ENCODE results near the gene ZNF557. TPM values are rescaled to one million over a fixed set of nuclear protein-coding genes. Genes with fewer than 3 reads are reported as not detected.
"Not testable (repeated sequence)": the region's sequence is repeated elsewhere in the genome, so short reads cannot be mapped to it uniquely, and the experiment has no call there.

ZNF557 gene
- total and polyA plus RNA-seq, 10 of the 15 experiments (the other 5 are each of a cell fraction or from before 2014, with no cell fraction given): 3.9 to 12.1 (median 9.0) TPM

- BruUV-seq (replicated peaks); H4K20me1 ChIP-seq (ENCODE audit: control insufficient read depth, insufficient read depth); FAIRE-seq; H3K9me3 ChIP-seq (replicated peaks; ENCODE audit: control insufficient read depth, insufficient read depth, low read length); POLR2A ChIA-PET; in situ Hi-C loops (cut with MboI); H3K4me2 ChIP-seq (ENCODE audit: control insufficient read depth, insufficient read depth); H3K27ac ChIP-seq (ENCODE audit: control insufficient read depth, insufficient read depth); RAD21 ChIA-PET (ENCODE audit: unreplicated experiment); H3K4me3 ChIP-seq; DNase-seq (ENCODE audit: low read depth, low spot score); SMC1A ChIA-PET (ENCODE audit: uncharacterized antibody, unreplicated experiment); H3K4me1 ChIP-seq (ENCODE audit: control insufficient read depth, insufficient read depth, low read length); H3K36me3 ChIP-seq (ENCODE audit: control insufficient read depth in 2 of 2, insufficient read depth in 2 of 2, low read length in 1 of 2); H2AFZ ChIP-seq (ENCODE audit: control insufficient read depth, low read depth, low read length); H3K9ac ChIP-seq (ENCODE audit: control insufficient read depth, insufficient read depth, low read length); intact Hi-C loops (cut with micrococcal nuclease; ENCODE audit: unreplicated experiment); H3K79me2 ChIP-seq (ENCODE audit: control insufficient read depth, insufficient read depth, low read length); CTCF ChIA-PET; ATAC-seq; H3K27me3 ChIP-seq (replicated peaks in 1 of 2; ENCODE audit: control insufficient read depth in 2 of 2, insufficient read depth in 2 of 2, low read length in 1 of 2): not testable (repeated sequence)
- WGBS (ENCODE audit: insufficient coverage, insufficient replicate concordance, low lambda C conversion rate, missing lambda C conversion rate): no CpG with 5 or more reads among the region's 1 CpG
These were observed 40.7 kb upstream of the ZNF557 start for GRCh38 chr19:7028790-7029189.

GRCh38 chr19:7030278-7030677, 39.2 kb upstream of the ZNF557 start, which contains the start of gene MBD3L5:
MBD3L5 (plus strand) TSS chr19:7030578; CDS start chr19:7030612, 34 bp downstream.
- no CpG with 5 or more reads among the region's 9 CpGs for WGBS (ENCODE audit: insufficient coverage, insufficient replicate concordance, low lambda C conversion rate, missing lambda C conversion rate)
- H2AFZ ChIP-seq (ENCODE audit: control insufficient read depth, low read depth, low read length); intact Hi-C loops (cut with micrococcal nuclease; ENCODE audit: unreplicated experiment); DNase-seq (ENCODE audit: low read depth, low spot score); ATAC-seq; H3K36me3 ChIP-seq (ENCODE audit: control insufficient read depth in 2 of 2, insufficient read depth in 2 of 2, low read length in 1 of 2); FAIRE-seq; BruUV-seq (replicated peaks); in situ Hi-C loops (cut with MboI); H4K20me1 ChIP-seq (ENCODE audit: control insufficient read depth, insufficient read depth); H3K4me3 ChIP-seq; H3K4me2 ChIP-seq (ENCODE audit: control insufficient read depth, insufficient read depth); H3K4me1 ChIP-seq (ENCODE audit: control insufficient read depth, insufficient read depth, low read length); CTCF ChIA-PET; SMC1A ChIA-PET (ENCODE audit: uncharacterized antibody, unreplicated experiment); RAD21 ChIA-PET (ENCODE audit: unreplicated experiment); H3K9ac ChIP-seq (ENCODE audit: control insufficient read depth, insufficient read depth, low read length); H3K9me3 ChIP-seq (replicated peaks; ENCODE audit: control insufficient read depth, insufficient read depth, low read length); POLR2A ChIA-PET; H3K27me3 ChIP-seq (replicated peaks in 1 of 2; ENCODE audit: control insufficient read depth in 2 of 2, insufficient read depth in 2 of 2, low read length in 1 of 2); H3K79me2 ChIP-seq (ENCODE audit: control insufficient read depth, insufficient read depth, low read length); H3K27ac ChIP-seq (ENCODE audit: control insufficient read depth, insufficient read depth): not testable (repeated sequence)

GRCh38 chr19:7040079-7040478, 29.4 kb upstream of the ZNF557 start, which contains the start of gene MBD3L4:
MBD3L4 (minus strand) TSS chr19:7040179; CDS start chr19:7040144, 35 bp downstream.
- RAD21 ChIA-PET (ENCODE audit: unreplicated experiment); SMC1A ChIA-PET (ENCODE audit: uncharacterized antibody, unreplicated experiment): not testable (repeated sequence)

GRCh38 chr19:7041563-7041962, 27.9 kb upstream of the ZNF557 start:
- intact Hi-C loops (cut with micrococcal nuclease; ENCODE audit: unreplicated experiment); POLR2A ChIA-PET; FAIRE-seq; DNase-seq (ENCODE audit: low read depth, low spot score); H3K4me2 ChIP-seq (ENCODE audit: control insufficient read depth, insufficient read depth); H3K27me3 ChIP-seq (replicated peaks in 1 of 2; ENCODE audit: control insufficient read depth in 2 of 2, insufficient read depth in 2 of 2, low read length in 1 of 2); BruUV-seq (replicated peaks); H3K4me1 ChIP-seq (ENCODE audit: control insufficient read depth, insufficient read depth, low read length); in situ Hi-C loops (cut with MboI); H3K9ac ChIP-seq (ENCODE audit: control insufficient read depth, insufficient read depth, low read length); H3K36me3 ChIP-seq (ENCODE audit: control insufficient read depth in 2 of 2, insufficient read depth in 2 of 2, low read length in 1 of 2); H4K20me1 ChIP-seq (ENCODE audit: control insufficient read depth, insufficient read depth); H2AFZ ChIP-seq (ENCODE audit: control insufficient read depth, low read depth, low read length); H3K4me3 ChIP-seq; H3K27ac ChIP-seq (ENCODE audit: control insufficient read depth, insufficient read depth); RAD21 ChIA-PET (ENCODE audit: unreplicated experiment); SMC1A ChIA-PET (ENCODE audit: uncharacterized antibody, unreplicated experiment); ATAC-seq; CTCF ChIA-PET; H3K9me3 ChIP-seq (replicated peaks; ENCODE audit: control insufficient read depth, insufficient read depth, low read length); H3K79me2 ChIP-seq (ENCODE audit: control insufficient read depth, insufficient read depth, low read length): not testable (repeated sequence)
- WGBS (ENCODE audit: insufficient coverage, insufficient replicate concordance, low lambda C conversion rate, missing lambda C conversion rate): no CpG with 5 or more reads among the region's 2 CpGs

More at GRCh38 chr19:7040079-7040478, 29.4 kb upstream of the ZNF557 start, which contains the start of gene MBD3L4:
- BruUV-seq (replicated peaks); H3K27ac ChIP-seq (ENCODE audit: control insufficient read depth, insufficient read depth); in situ Hi-C loops (cut with MboI); ATAC-seq; H4K20me1 ChIP-seq (ENCODE audit: control insufficient read depth, insufficient read depth); H3K36me3 ChIP-seq (ENCODE audit: control insufficient read depth in 2 of 2, insufficient read depth in 2 of 2, low read length in 1 of 2); H3K9ac ChIP-seq (ENCODE audit: control insufficient read depth, insufficient read depth, low read length); H3K9me3 ChIP-seq (replicated peaks; ENCODE audit: control insufficient read depth, insufficient read depth, low read length); H3K4me2 ChIP-seq (ENCODE audit: control insufficient read depth, insufficient read depth); CTCF ChIA-PET; H3K79me2 ChIP-seq (ENCODE audit: control insufficient read depth, insufficient read depth, low read length); H3K27me3 ChIP-seq (replicated peaks in 1 of 2; ENCODE audit: control insufficient read depth in 2 of 2, insufficient read depth in 2 of 2, low read length in 1 of 2); intact Hi-C loops (cut with micrococcal nuclease; ENCODE audit: unreplicated experiment); DNase-seq (ENCODE audit: low read depth, low spot score); H3K4me1 ChIP-seq (ENCODE audit: control insufficient read depth, insufficient read depth, low read length); H3K4me3 ChIP-seq; POLR2A ChIA-PET; FAIRE-seq; H2AFZ ChIP-seq (ENCODE audit: control insufficient read depth, low read depth, low read length): not testable (repeated sequence)
- WGBS (ENCODE audit: insufficient coverage, insufficient replicate concordance, low lambda C conversion rate, missing lambda C conversion rate): no CpG with 5 or more reads among the region's 9 CpGs
